IPS DF 6.9 (cell line): ENCODE results near the gene MRPS35.

ENCODE experiments used
- DNase-seq: peaks from one replicate; pipeline ENCODE4 v3.0.0-alpha.2; 2013; ENCODE audit warnings: low read depth, low spot score
- H3K27ac ChIP-seq: one replicate; pipeline ENCODE4 v1.5.1; 2013; ENCODE audit warnings: low read length, control low read depth
- H3K27me3 ChIP-seq: 2 replicates; pipeline ENCODE4 v1.6.1; 2013; ENCODE audit warnings: mild to moderate bottlenecking, low read length; ENCODE audit not compliant: control insufficient read depth, insufficient read depth
- H3K36me3 ChIP-seq: 2 replicates; pipeline ENCODE4 v1.6.1; 2013; ENCODE audit warnings: low read length; ENCODE audit not compliant: control insufficient read depth, insufficient read depth
- H3K4me1 ChIP-seq: 2 replicates; pipeline ENCODE4 v1.6.1; 2013; ENCODE audit warnings: low read length; ENCODE audit not compliant: control insufficient read depth, insufficient read depth
- H3K4me3 ChIP-seq: 2 replicates; pipeline ENCODE4 v1.5.1; 2013; ENCODE audit warnings: mild to moderate bottlenecking, low read length
- H3K9me3 ChIP-seq: 2 replicates; pipeline ENCODE4 v1.6.1; 2013; ENCODE audit warnings: low read length, inconsistent platforms; ENCODE audit not compliant: control insufficient read depth, insufficient read depth
- WGBS: extraction: QIAGEN DNeasy Blood & Tissue Kit; methylation state at CpG from one replicate; pipeline ENCODE4 v1.1.7; 2013; ENCODE audit warnings: mixed read lengths, missing lambda C conversion rate; ENCODE audit not compliant: insufficient read length, insufficient coverage; 5-methylcytosine and 5-hydroxymethylcytosine counted together

The MRPS35 gene

GRCh38 chr12:27685274-27685673, 25.4 kb upstream of the MRPS35 start:
- no peak for DNase-seq
- no peaks in the 10 kb centered on the region; the same call in 1 of the 2 replicates for H3K4me1 ChIP-seq
- no peaks in the 10 kb centered on the region for H3K9me3 ChIP-seq
- WGBS: no CpG with 5 or more reads among the region's 2 CpGs
- no peaks in the 10 kb centered on the region for H3K27me3 ChIP-seq
- H3K27ac ChIP-seq: no peak overlapping the region
- no peaks in the 10 kb centered on the region; the same call in 1 of the 2 replicates for H3K36me3 ChIP-seq
- H3K4me3 ChIP-seq: no peak overlapping the region

GRCh38 chr12:27686147-27686546, 24.5 kb upstream of the MRPS35 start:
- Histone ChIP-seq H3K27ac (no peak overlapping the region), H3K36me3 (no peaks in the 10 kb centered on the region; the same call in 1 of the 2 replicates), H3K9me3 (no peaks in the 10 kb centered on the region), H3K4me1 (no peaks in the 10 kb centered on the region; the same call in 1 of the 2 replicates), H3K27me3 (no peaks in the 10 kb centered on the region), H3K4me3 (no peak overlapping the region)
- no peak for DNase-seq

GRCh38 chr12:27688671-27689070, 22.0 kb upstream of the MRPS35 start:
- no peak for DNase-seq
- Histone ChIP-seq H3K27me3 (no peaks in the 10 kb centered on the region), H3K27ac (no peak overlapping the region), H3K4me3 (no peak overlapping the region), H3K4me1 (no peaks in the 10 kb centered on the region; the same call in 1 of the 2 replicates), H3K36me3 (no peaks in the 10 kb centered on the region), H3K9me3 (no peaks in the 10 kb centered on the region)
- no CpG with 5 or more reads among the region's 3 CpGs for WGBS

GRCh38 chr12:27689558-27690180, 21.0 kb upstream of the MRPS35 start:
- H3K36me3 ChIP-seq: no peaks in the 10 kb centered on the region
- H3K27ac ChIP-seq: no peak overlapping the region
- H3K4me3 ChIP-seq: no peak overlapping the region
- DNase-seq: no peak
- H3K27me3 ChIP-seq: no peaks in the 10 kb centered on the region
- no CpG with 5 or more reads among the region's 13 CpGs for WGBS
- no peaks in the 10 kb centered on the region for H3K9me3 ChIP-seq
- no peaks in the 10 kb centered on the region; the same call in 1 of the 2 replicates for H3K4me1 ChIP-seq

- H3K4me1 ChIP-seq: no peaks in the 10 kb centered on the region; the same call in 1 of the 2 replicates
- no peak for DNase-seq
- no peaks in the 10 kb centered on the region for H3K27me3 ChIP-seq
- H3K27ac ChIP-seq: no peak overlapping the region
- H3K9me3 ChIP-seq: no peaks in the 10 kb centered on the region
- no peaks in the 10 kb centered on the region for H3K36me3 ChIP-seq
- WGBS: no CpG with 5 or more reads among the region's 2 CpGs
- no peak overlapping the region for H3K4me3 ChIP-seq
Measured at GRCh38 chr12:27693403-27693802, 17.2 kb upstream of the MRPS35 start.

- no peak for DNase-seq
- Histone ChIP-seq H3K9me3 (no peaks in the 10 kb centered on the region), H3K27ac (no peak overlapping the region), H3K27me3 (no peaks in the 10 kb centered on the region), H3K4me3 (no peak overlapping the region), H3K4me1 (no peaks in the 10 kb centered on the region), H3K36me3 (no peaks in the 10 kb centered on the region)
- no CpG with 5 or more reads among the region's 6 CpGs for WGBS
Measured at GRCh38 chr12:27695556-27696292, 14.9 kb upstream of the MRPS35 start.

- no peak within 1 kb of the TSS for H3K4me3 ChIP-seq
- no peaks in the 10 kb centered on the region for H3K27me3 ChIP-seq
- no peak within 1 kb of the TSS for H3K27ac ChIP-seq
- no CpG with 5 or more reads among the region's 5 CpGs for WGBS
- no peaks in the 10 kb centered on the region for H3K4me1 ChIP-seq
- no peaks in the 10 kb centered on the region for H3K36me3 ChIP-seq
- H3K9me3 ChIP-seq: no peaks in the 10 kb centered on the region
- DNase-seq: no peak
Measured at GRCh38 chr12:27696293-27696652, 14.4 kb upstream of the MRPS35 start, which contains the start of gene REP15. Gene REP15, plus strand, starts transcription at chr12:27696447. Its CDS starts 116 bp downstream, at chr12:27696563.

- no peak overlapping the region for H3K27ac ChIP-seq
- H3K9me3 ChIP-seq: no peaks in the 10 kb centered on the region
- no peaks in the 10 kb centered on the region for H3K36me3 ChIP-seq
- no peaks in the 10 kb centered on the region for H3K27me3 ChIP-seq
- H3K4me3 ChIP-seq: no peak overlapping the region
- H3K4me1 ChIP-seq: no peaks in the 10 kb centered on the region
- no peak for DNase-seq
- WGBS: no CpG with 5 or more reads among the region's 3 CpGs
Measured at GRCh38 chr12:27696864-27697564, 13.6 kb upstream of the MRPS35 start.

- Histone ChIP-seq H3K4me1 (no peaks in the 10 kb centered on the region), H3K27ac (no peak overlapping the region), H3K27me3 (no peaks in the 10 kb centered on the region), H3K4me3 (no peak overlapping the region), H3K9me3 (no peaks in the 10 kb centered on the region), H3K36me3 (no peaks in the 10 kb centered on the region)
- no CpG with 5 or more reads among the region's 4 CpGs for WGBS
- DNase-seq: peak; percentile 83
Measured at GRCh38 chr12:27703720-27704452, 6.7 kb upstream of the MRPS35 start.

- peak; percentile 9 for DNase-seq
- WGBS: no CpG with 5 or more reads among the region's 8 CpGs
- no peak overlapping the region for H3K27ac ChIP-seq
Measured at GRCh38 chr12:27705263-27705662, 5.4 kb upstream of the MRPS35 start.

More at GRCh38 chr12:27705263-27705662, 5.4 kb upstream of the MRPS35 start:
- Histone ChIP-seq H3K27me3 (no peaks in the 10 kb centered on the region), H3K4me3 (no peak overlapping the region), H3K9me3 (no peaks in the 10 kb centered on the region), H3K36me3 (no peaks in the 10 kb centered on the region), H3K4me1 (no peaks in the 10 kb centered on the region)
